Stimulated activated CD4-positive, alpha-beta T cell treated with anti-CD3 and anti-CD28 coated beads, Interleukin-15, amount 100 ng/mL, for 48 hours (primary cell): ENCODE data around the gene CYP1A2.

Experiments used
- DNase-seq, 2 donors: peaks; one replicate each; pipeline ENCODE4 v3.0.0-alpha.2; 2020; ENCODE audit warnings: low read depth in 2 of 2

CYP1A2 gene

GRCh38 chr15:74802862-74803447 lies 54.3 kb downstream of the CYP1A2 start:
- no peak for DNase-seq

GRCh38 chr15:74804935-74805334 lies 56.3 kb downstream of the CYP1A2 start:
- no peak for DNase-seq
